Measurements from ENCODE around the gene CHPF. TPM values are rescaled to one million over a fixed set of nuclear protein-coding genes. Genes with fewer than 3 reads are reported as not detected.
A peak's percentile ranks its signal among the peaks of the same experiment; 100 is the strongest.

Gene CHPF
- total RNA-seq, 1 donor from 2014 or later: 93.1 TPM

GRCh38 chr2:219491278-219491963 is 52.2 kb downstream of the CHPF start:
- ATAC-seq (peak; percentile 11), DNase-seq (no peak)
- intact Hi-C loops (cut with micrococcal nuclease): no loop called here

- intact Hi-C loops (cut with micrococcal nuclease): no loop called here
- ATAC-seq (peak; percentile 16), DNase-seq (no peak)
Measured at GRCh38 chr2:219490600-219491130, 52.9 kb downstream of the CHPF start.

GRCh38 chr2:219490186-219490585 is 53.4 kb downstream of the CHPF start:
- DNase-seq (no peak), ATAC-seq (no peak)
- intact Hi-C loops (cut with micrococcal nuclease): no loop called here

GRCh38 chr2:219489315-219489714 is 54.3 kb downstream of the CHPF start:
- DNase-seq (no peak), ATAC-seq (no peak)
- intact Hi-C loops (cut with micrococcal nuclease): no loop called here

Small RNAs within 50 kb of the gene (microRNA-seq; reads per million reads assigned to microRNA genes)
- gene MIR3132 (ENCODE audit: borderline number of aligned reads): 2.9 reads per million

Other genes starting within 250 kb of the CHPF start
- gene PTPRN, start 234.4 kb downstream of the CHPF start, total RNA-seq: not detected
- not detected for gene RESP18, start 211.1 kb downstream of the CHPF start, total RNA-seq
- gene DNPEP, start 155.9 kb downstream of the CHPF start, total RNA-seq: 74.8 TPM
- 14,457 TPM for gene DES, start 125.4 kb downstream of the CHPF start, total RNA-seq
- 111 TPM for gene SPEG, start 109.0 kb downstream of the CHPF start, total RNA-seq
- gene GMPPA, start 44.9 kb downstream of the CHPF start, total RNA-seq: 21.6 TPM
- gene ASIC4, start 29.3 kb downstream of the CHPF start, total RNA-seq: not detected
- gene TMEM198, start 219 bp upstream of the CHPF start, total RNA-seq: 1.7 TPM
- 190 TPM for gene OBSL1, start 27.7 kb upstream of the CHPF start, total RNA-seq
- 1.5 TPM for gene INHA, start 28.5 kb upstream of the CHPF start, total RNA-seq
- 14.0 TPM for gene STK11IP, start 54.0 kb upstream of the CHPF start, total RNA-seq
- gene SLC4A3, start 83.8 kb upstream of the CHPF start, total RNA-seq: 456 TPM